Stimulated activated CD4-positive, alpha-beta T cell treated with anti-CD3 and anti-CD28 coated beads, Interleukin-4, amount 100 ng/mL, for 48 hours (primary cell): ENCODE measurements around the gene TTC28.
"Not testable (repeated sequence)": the region's sequence is repeated elsewhere in the genome, so short reads cannot be mapped to it uniquely, and the experiment has no call there.

ENCODE experiments used
- DNase-seq, 2 donors: peaks; one replicate each; pipeline ENCODE4 v3.0.0-alpha.2; 2020; ENCODE audit warnings: low read depth in 2 of 2

TTC28 gene

DNA sequence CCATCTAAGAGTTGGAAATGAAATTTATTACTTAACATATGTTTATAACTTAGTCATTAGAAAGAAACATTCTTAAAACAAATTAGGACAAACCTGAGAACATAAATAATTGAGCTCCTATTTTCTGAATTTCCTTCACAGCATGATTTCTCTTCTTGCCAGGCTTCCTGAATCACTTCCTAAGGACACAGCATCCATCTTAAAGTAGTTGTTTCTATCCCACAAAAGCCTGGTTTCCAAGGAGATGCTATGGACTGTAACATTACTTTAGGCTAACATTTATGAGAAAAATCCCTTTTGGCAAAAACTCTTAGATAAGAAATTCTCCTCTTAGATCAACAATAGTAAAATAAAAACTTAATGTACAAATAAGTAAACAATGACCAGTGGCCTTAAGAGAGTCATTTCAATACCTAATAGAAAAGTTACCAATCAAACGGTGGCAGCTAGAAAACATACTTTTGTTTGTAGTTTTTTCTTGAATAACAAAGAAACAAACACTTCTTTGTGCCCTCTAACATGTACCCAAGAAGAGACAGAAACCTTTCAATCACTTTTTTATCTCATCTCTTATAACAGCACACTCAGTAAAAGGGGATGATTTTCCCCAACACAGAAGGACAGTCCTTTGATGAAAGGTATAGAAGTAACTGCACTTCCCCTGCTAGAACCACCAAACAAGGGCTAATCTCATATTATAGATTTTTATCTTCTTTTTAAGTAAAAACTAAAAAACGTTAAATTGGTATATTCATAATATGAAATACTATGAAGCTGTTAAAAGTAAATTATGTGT lies 74.5 kb downstream of the TTC28 start:
- no peak for DNase-seq

DNA sequence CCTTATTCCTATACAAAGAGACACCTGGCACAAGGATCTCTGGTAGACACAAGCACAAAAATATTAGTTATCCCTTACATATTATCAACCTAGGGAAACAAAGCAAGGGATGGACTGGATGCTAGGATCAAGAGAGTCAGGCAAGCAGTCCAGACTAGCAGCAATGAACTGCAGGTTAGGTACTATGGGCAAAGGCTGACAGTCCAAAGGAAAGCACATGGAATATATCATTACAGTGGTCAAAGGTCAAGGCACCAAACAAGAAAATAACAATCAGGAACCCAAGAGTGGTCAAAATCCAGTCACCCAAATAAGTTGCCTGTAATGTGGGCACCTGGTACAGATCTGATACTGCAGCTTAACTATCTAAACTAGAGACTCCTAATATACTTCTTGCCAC lies 77.7 kb downstream of the TTC28 start:
- DNase-seq, result no peak

DNA sequence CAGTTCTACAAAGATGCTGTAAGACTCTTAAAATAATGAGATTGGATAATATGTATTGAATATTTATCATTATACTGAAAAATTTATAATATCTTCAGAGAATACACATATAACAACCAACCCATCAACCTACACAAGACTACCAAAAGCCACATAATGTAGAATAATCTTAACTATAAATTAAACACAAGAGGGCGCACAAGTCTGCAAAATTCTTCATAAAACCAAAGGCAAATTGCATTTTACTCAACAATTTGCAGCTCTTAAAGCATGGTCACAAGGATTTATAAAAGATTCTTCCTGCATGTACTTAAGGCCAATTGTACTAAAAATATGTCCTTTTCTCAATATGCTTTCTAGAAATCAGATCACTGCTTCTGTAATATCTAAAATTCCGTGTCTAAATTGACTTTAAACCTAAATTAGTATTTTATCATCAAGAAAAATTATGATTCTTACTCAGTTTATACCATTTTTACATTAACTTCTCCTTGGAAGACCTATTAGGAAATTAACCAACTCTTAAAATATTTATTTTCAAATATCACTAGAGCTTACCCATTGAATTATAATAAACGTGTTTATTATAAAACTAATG lies 79.0 kb downstream of the TTC28 start:
- DNase-seq, result no peak

DNA sequence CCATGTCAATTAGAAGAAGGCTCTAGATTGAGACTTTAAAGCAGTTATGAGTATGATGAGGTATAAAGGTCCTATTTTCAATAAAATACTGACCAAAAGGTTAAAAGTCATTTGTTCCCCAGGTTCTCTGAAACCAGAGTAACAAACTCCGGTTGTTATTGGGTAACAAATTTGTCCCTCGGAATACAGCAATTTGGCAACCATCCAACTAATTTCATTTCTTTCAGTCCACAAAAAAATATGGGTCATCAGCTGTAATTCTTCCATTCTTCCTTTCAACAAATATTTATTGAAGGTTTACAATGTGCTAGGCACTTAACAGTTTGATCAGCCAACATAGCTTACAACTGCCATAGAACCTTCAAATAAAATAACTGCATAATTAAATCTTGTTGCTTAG lies 79.9 kb downstream of the TTC28 start:
- DNase-seq, result no peak

DNA sequence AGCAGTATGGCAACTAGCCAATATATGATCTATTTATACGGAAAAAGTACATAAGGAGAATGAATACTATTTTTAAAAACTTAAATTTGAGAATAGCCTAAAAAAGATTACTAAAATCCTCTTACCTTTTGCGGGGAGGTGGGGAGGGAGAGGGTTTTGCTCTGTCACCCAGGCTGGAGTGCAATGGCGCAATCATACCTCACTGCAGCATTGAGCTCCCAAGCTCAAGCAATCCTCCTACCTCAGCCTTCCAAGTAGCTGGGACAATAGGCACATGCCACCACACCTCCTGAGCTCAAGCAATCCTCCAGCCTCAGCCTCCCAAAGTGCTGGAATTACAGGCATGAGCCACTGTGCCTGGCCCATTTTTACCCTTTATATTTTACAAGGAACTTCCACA lies 82.0 kb downstream of the TTC28 start:
- DNase-seq, result no peak

DNA sequence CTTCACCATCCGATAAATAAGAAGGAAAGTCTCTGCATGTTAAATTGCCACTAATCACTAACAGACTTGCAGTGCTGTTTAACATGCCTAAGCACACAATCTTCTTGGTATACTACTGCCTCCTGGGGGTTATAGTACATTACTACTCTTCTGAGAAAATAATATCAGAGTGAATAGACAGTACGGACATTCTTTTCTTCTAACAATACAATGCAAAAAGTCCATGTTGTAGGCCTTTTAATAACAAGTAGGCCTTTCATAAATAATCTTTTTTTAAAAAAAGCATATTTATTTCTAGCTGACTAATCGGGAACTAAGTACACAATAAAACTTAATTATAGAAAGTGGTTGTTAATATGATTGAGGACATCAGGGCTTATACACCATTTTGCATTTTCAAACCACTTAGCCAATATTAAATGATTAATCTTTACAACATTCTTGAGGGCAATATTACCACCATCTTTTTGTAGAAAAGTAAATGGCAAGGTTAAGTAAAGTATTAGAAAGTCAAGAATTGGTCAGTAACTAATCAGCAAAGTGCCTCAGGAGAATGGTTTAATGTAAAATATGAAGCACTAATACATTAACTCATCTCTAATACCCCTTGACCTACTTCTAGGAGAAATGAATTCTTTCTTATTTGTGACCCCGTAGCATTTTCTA lies 84.7 kb downstream of the TTC28 start:
- no peak for DNase-seq

DNA sequence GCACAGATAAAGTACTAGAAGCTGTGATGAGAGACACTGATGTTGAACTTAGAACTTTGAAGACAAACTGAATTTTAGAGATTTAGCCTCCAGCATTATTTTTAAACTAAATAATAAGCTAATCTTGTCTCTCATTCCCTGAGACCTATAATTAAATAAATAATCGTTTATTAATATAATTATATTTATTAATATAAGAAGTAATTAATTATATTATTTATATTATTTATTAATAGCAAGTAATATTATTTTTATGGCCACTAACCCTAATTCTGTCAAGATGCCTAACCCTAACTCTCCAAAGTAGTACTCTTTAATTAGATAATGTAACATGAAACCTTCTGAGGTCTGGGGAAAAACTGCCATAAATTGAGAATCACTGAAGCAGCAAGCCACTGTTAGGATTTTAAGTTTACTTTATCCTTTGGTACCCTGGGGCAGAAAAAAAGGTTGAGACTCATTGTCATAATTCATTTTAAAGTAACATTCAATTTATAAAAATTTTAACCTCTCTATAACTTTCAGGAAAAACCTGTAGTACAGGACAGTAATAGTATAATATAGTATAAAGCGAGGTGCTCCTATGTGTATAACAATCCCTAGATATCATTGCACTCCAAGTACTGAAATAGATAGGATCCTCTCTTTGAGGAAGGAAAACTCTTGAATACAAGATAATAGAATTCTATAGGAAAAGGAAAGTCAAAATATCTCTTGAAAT lies 85.4 kb downstream of the TTC28 start:
- no peak for DNase-seq

DNA sequence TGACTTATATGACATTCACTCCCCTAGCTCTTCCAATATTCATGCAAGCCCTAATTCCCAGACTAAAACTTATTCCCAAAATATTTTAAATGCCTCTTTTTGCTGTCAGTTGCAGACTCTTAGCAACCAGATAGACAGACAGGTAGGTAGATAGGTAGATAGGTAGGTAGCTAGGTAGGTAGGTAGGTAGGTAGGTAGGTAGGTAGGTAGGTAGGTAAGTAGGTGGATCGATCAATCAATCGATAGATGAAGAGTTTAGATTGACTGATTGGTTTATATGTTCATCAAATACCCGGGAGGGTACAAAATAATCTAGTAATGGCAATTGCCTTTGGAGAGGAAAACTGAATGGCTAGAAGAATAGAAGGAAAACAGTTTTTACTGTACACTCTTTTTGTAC lies 86.3 kb downstream of the TTC28 start:
- no peak for DNase-seq

DNA sequence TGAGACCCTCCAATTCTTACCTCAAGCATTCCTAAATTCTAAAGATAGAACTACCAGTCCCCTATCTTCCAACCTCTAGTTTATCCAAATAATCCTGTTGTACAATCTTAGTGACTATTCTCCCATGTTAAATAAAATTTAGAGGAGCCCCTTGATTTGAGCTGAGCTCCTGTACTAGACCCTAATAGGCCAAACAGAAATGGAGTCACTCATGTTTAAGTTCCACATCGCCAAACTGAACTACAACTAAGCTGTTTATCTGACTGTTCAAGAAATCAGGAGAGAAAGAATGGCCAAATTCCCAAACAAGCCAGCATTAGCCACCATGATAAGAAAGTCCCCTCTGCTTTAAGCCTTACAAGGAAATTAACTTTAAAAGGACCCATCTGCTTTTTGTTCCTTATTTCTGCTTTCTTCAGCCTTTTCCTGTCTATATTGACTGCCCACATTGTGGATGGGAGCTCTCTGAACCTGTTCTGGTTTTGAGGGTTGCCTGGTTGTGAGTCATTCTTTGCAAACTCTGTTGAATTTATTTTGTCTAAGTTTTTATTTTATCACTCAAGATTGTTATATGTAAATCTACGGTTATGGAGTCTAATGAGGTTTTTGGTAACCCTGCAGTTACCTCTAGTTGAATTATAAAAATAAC lies 90.4 kb downstream of the TTC28 start:
- no peak for DNase-seq

DNA sequence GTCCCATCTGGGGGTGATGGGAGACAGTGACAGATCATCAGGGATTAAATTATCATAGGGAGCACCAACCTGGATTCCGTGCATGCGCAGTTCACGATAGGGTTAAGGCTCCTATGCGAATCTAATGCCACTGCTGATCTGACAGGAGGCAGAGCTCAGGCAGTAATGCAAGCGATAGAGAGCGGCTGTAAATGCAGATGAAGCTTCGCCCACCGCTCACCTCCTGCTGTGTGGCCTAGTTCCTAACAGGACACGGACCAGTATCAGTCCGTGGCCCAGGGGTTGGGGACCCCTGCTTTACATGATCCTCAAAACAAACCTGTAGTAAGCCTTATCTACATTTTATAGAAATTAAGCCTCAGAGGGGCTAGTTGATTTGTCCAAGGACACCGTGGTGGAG lies 94.3 kb downstream of the TTC28 start:
- no peak for DNase-seq

DNA sequence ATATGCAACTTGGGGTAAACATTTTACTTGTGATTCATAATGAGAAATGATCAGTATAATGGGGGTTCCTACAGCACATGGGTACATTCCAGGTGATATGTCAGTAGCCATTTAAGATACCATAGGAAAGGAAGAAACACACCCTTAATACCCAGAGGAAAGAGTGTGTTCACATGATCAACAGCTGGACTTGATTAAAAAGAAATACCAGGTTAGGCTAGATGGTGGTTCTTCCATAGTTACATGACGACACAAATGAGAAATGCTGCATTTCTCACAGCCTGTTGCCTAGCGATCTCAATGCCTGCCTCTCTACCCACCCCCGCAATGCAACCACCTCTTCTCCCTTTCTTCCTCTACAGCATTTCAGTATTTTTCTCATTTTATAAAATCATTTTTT lies 96.8 kb downstream of the TTC28 start:
- no peak for DNase-seq

DNA sequence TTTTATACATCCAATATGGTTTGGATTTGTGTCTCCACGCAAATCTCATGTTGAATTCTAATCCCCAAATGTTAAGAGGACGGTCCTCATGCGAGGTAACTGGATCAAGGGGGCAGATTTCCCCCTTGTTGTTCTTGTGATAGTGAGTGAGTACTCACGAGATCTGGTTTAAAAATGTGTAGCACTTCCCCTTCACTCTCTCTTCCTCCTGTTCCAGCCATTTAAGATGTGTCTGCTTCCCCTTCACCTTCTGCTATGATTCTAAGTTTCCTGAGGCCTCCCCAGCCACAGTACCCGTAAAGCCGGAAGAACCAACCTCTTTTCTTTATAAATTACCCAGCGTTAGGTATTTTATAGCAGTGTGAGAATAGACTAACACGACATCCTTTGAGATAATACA lies 98.6 kb downstream of the TTC28 start:
- DNase-seq, result no peak

DNA sequence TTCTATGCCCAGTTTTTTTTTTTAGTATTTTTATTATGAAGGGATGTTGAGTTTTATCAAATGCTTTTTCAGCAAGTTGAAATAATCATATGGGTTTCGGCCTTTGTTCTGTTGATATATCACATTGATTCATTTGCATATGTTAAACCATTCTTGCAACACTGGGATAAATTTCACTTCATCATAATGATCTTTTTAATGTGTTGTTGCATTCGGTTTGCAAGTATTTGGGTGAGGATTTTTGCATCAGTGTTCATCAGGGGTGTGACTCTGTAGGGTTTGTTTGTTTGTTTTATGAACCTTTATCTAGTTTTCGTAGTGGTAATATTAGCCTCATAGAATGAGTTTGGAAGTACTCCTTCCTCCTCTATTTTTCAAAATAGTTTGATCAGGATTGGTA lies 103.5 kb downstream of the TTC28 start:
- DNase-seq, result no peak

DNA sequence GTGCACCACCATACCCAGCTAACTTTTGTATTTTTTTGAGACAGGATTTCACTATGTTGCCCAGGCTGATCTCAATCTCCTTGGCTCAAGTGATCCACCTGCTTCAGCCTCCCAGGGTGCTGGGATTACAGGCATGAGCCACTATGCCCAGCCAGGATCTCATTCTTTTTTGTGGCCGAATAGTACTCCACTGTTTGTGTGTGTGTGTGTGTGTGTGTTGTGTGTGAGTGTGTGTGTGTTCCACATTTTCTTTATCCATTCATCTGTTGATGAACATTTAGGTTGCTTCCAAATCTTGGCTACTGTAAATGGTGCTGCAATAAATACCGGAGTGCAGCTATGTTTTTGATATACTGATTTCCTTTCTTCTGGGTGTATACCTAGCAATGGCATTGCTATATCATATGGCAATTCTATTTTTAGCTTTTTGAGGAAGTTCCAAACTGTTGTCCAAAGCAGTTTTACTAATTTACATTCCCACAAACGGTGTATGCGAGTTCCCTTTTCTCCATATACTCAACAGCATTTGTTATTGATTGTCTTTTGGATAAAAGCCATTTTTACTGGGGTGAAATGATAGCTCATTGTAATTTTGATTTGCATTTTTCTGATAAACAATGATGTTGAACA lies 105.4 kb downstream of the TTC28 start:
- no peak for DNase-seq

DNA sequence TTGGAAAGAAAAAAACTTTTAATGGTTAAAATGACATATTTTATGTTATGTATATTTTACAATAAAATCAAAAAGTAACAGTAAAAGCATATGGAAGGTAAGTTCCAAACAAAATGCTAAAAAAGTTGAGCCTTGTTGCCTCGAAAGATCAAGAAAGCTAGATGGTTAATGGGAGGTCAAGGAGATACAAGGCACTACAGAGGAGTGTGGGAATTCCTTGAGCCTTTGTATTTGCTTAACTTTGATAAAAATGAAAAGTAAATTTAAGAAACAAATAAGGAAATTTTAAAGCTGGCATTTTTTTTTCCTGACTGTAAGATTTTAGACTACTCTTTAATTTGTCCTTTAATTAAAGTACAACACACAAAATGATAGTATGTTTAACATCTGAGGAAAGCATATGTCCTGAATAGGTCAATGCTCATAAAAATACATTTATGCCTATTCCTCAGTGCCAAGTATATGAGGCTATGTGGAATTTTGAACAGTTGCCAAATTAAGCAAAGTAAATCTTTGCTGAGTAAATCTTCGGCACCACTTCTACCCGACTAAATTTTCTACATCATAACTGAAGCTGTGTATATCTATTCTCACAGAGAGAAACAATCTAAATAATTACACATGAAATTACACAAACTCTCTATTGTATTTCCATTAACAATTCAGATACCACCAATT lies 108.8 kb downstream of the TTC28 start:
- DNase-seq, result no peak

DNA sequence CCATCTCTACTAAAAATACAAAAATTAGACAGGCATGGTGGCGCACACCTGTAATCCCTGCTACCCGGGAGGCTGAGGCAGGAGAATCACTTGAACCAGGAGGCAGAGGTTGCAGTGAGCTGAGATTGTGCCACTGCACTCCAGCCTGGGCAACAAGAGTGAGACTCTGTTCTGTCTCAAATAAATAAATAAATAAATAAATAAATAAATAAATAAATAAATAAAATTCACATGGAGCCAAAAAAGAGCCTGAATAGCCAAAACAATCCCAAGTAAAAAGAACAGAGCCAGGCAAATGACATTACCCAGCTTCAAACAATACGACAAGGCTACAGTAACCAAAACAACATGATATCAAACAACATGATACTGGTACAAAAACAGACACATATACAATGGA lies 110.7 kb downstream of the TTC28 start:
- DNase-seq, result not testable (repeated sequence)

DNA sequence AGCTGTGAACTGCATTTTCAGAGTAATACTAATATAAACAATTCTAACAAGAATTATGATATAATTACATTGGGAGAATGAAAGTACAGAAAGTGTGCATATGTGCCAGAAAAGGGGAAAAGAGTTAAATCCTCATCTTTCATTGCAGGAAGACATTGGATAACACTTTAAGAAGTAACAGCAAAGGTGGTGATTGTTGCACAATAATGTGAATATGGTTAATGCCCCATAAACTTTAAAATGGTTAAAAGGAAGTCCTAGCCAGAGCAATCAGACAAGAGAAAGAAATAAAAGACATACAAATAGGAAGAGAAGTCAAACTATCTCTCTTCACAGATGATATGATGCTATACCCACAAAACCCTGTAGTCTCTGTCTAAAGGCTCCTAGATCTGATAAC lies 111.5 kb downstream of the TTC28 start:
- DNase-seq, result no peak

DNA sequence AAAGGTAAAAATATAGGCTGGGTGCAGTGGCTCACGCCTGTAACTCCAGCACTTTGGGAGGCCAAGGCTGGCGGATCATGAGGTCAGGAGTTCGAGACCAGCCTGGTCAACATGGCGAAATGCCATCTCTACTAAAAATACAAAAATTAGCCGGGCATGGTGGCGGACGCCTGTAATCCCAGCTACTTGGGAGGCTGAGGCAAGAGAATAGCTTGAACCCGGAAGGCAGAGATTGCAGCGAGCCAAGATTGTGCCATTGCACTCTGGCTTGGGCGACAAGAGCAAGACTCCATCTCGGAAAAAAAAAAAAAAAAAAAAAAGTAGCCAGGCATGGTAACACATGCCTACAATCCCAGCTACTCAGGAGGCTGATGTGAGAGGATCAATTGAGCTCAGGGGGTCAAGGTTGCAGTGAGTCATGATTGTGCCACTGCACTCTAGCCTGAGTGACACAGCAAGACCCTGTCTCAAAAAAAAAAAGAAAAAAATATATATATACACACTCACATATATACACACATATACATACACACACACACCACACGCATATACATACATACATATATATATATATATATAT lies 112.6 kb downstream of the TTC28 start:
- DNase-seq, result not testable (repeated sequence)

DNA sequence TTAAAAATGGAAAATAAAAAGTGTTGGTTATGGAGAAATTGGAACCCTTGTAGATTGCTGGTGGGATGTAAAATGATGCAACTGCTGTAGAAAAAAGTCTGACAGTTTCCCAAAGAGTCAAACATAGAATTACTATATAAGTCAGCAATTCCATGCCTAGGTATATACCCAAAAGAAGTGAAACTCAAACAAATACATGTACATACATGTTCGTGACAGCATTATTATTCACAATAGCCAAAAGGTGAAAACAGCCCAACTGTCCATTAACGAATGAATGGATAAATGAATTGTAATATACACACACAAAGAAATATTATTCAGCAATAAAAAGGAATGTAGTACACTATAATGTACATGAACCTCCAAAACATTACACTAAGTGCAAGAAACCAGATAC lies 116.0 kb downstream of the TTC28 start:
- DNase-seq, result no peak

DNA sequence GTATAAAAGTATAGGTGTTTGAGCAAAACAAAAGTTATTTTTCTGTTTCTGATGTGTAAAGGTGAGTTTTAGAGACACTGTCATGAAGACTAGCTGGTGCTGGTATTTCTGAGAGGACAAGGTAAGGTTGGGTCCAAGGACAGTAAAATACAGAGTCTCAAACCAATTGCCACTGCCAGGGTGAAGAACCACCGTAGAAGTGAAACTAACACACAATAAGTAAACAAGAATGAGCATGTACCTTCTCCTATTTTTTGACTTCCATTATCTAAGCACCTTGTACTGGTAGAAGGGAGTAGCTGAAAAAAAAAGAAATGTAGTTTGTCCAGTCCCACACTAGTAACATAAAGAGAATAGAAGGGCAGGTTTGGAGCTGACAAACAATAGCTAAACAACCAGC lies 117.3 kb downstream of the TTC28 start:
- no peak for DNase-seq

DNA sequence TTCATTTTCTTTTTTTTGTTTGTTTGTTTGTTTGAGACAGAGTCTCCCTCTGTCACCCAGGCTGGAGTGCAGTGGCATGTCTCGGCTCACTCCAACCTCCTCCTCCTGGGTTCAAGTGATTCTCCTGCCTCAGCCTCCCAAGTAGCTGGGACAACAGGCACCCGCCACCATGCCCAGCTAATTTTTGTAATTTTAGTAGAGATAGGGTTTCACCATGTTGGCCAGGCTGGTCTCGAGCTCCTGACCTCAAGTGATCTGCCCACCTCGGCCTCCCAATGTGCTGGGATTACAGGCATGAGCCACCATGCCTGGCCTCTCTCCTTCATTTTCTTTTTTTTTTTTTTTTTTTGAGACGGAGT lies 118.9 kb downstream of the TTC28 start:
- DNase-seq, result not testable (repeated sequence)
